ENCODE results near the gene FBXL17. TPM values are rescaled to one million over a fixed set of nuclear protein-coding genes. Genes with fewer than 3 reads are reported as not detected.

Gene FBXL17
- total RNA-seq, 1 donor from 2014 or later = 49.4 TPM

DNA sequence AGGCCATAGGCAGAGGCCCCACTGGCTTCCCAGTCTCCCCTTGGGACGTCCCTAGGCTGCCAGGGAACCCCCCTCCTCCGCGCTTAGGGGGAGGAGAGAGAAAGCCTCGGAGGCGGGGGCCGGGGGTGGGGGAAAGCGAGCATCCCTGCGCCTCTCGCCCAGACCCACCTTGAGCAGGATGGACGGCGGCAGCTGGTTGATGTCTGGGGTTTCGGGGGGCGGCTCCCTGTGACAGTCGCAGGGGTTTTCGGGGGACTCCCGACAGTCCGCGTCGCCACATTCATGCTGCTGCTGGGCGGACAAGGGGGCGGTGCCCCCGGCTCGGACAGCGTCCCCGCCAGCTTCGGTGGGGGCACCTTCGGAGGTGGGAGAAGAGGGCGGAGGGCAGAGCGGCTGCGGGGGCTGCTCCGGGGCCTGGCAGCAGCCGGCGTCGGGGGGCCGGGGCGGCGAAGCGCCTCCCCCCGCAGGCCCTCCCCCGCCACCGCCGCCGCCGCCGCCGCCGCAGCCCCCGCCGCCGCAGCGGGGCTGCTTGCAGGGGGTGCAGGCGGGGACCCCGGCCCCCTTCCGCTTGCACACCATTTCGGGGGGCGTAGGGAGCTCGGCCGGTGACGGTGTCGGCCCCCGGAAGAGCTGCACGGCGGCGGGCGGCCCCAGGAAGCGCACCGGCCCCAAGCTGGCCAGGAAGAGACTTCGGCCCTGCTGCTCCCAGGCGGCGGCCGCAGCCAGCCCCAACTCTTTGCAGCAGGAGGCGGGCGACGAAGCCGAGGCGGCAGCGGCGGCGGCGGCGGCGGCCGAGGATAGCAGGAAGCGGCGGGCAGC lies 1.2 kb downstream of the FBXL17 start:
- peaks cover 61% of the 10 kb centered on the region for H3K4me1 ChIP-seq
- TF ChIP-seq, protein P1, sequence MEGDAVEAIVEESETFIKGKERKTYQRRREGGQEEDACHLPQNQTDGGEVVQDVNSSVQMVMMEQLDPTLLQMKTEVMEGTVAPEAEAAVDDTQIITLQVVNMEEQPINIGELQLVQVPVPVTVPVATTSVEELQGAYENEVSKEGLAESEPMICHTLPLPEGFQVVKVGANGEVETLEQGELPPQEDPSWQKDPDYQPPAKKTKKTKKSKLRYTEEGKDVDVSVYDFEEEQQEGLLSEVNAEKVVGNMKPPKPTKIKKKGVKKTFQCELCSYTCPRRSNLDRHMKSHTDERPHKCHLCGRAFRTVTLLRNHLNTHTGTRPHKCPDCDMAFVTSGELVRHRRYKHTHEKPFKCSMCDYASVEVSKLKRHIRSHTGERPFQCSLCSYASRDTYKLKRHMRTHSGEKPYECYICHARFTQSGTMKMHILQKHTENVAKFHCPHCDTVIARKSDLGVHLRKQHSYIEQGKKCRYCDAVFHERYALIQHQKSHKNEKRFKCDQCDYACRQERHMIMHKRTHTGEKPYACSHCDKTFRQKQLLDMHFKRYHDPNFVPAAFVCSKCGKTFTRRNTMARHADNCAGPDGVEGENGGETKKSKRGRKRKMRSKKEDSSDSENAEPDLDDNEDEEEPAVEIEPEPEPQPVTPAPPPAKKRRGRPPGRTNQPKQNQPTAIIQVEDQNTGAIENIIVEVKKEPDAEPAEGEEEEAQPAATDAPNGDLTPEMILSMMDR (IDR thresholded peaks at IDR 0.05; ENCODE audit: borderline replicate concordance) = no peak
- DNase-seq = peak; percentile 63
- no peaks in the 10 kb centered on the region for H3K27me3 ChIP-seq (ENCODE audit: low read depth)
- peaks cover 12% of the 10 kb centered on the region for H3K9me3 ChIP-seq (replicated peaks)
- intact Hi-C loops (cut with micrococcal nuclease) = no loop called here
- peak overlapping the region; percentile 99 for H3K27ac ChIP-seq (replicated peaks)
- H3K4me3 ChIP-seq = peak overlapping the region; percentile 95
- no peaks in the 10 kb centered on the region for H3K36me3 ChIP-seq

DNA sequence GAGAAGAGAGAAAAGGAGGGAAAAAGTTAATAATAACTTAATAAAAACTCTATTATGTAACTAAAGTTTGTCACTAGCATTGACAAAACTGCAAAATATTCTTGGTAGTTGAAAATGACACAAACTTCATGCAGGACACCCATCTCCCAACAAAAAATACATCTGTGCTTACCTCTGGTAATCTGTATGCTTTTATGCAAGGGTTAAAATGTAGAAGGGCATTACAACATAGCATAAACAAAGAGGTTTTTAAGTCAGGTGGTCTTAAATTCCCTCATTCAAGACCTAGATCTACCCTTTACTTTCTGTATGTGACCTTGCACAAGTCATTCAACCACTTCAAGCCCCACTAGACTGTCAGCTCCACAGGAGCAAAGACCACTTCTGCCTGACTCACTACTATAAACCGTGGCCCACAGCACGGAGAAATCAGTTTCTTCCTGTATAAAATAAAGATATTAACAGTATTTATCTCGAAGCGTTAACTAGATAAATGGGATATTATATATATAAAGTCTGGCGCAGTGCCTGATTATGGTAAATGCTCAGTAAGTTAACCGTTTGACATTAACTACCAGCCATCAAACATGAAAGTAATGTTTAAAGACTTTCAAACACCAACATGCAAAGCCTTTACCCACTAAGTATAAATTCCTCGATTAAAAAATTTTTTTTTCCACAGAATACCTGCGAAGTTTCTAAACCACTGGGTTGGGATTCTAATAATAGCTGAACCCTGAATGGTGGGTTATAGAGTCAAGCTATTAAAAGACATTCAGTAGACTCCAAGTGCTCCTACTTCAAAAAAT lies 2.0 kb downstream of the FBXL17 start:
- H3K36me3 ChIP-seq = peaks cover 3% of the 10 kb centered on the region
- intact Hi-C loops (cut with micrococcal nuclease) = no loop called here
- peak overlapping the region; percentile 95 for H3K4me3 ChIP-seq
- H3K4me1 ChIP-seq = peaks cover 61% of the 10 kb centered on the region
- H3K27me3 ChIP-seq (ENCODE audit: low read depth) = no peaks in the 10 kb centered on the region
- TF ChIP-seq, protein P1 (IDR thresholded peaks at IDR 0.05; ENCODE audit: borderline replicate concordance) = no peak
- peak overlapping the region; percentile 99 for H3K27ac ChIP-seq (replicated peaks)
- H3K9me3 ChIP-seq (replicated peaks) = peaks cover 20% of the 10 kb centered on the region
- no peak for DNase-seq

DNA sequence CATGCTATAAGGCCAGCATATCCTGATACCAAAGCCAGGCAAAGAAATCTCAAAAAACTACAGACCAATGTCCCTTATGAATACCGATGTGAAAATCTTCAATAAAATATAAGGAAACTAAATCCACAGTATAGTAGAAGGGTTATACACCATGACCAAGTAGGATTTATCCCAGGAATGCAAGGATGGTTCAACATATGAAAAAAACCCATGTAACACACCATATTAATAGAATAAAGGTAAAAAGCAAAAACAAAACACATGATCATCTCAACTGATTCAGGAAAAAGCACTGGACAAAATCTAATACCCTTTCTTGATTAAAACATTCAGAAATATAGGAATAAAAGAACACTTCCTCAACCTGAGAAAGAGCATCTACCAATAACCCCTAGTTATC lies 6.1 kb downstream of the FBXL17 start:
- Histone ChIP-seq H3K4me3 (no peak overlapping the region), H3K9me3 (replicated peaks) (peaks cover 51% of the 10 kb centered on the region), H3K4me1 (peaks cover 40% of the 10 kb centered on the region), H3K27me3 (ENCODE audit: low read depth) (no peaks in the 10 kb centered on the region), H3K27ac (replicated peaks) (no peak overlapping the region), H3K36me3 (peaks cover 9% of the 10 kb centered on the region)
- intact Hi-C loops (cut with micrococcal nuclease) = no loop called here
- no peak for DNase-seq
- TF ChIP-seq, protein P1 (IDR thresholded peaks at IDR 0.05; ENCODE audit: borderline replicate concordance) = no peak

DNA sequence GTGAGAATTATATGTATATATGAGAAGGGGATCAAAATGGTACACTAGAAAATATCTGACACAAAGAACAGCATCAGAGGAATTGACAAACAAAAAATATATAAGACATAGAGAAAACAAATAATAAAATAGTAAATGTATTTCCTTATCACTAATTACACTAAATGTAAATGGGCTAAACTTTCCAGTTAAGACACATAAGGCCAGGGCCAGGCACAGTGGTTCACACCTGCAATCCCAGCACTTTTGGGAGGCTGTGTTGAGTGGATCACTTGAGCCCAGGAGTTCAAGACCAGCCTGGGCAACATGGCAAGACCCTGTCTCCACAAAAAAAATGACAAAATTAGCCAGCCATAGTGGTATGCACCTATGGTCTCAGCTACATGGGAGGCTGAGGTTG lies 8.5 kb downstream of the FBXL17 start:
- H3K27ac ChIP-seq (replicated peaks) = no peak overlapping the region
- no peak overlapping the region for H3K4me3 ChIP-seq
- TF ChIP-seq, protein P1 (IDR thresholded peaks at IDR 0.05; ENCODE audit: borderline replicate concordance) = no peak
- no peaks in the 10 kb centered on the region for H3K27me3 ChIP-seq (ENCODE audit: low read depth)
- H3K4me1 ChIP-seq = peaks cover 25% of the 10 kb centered on the region
- H3K9me3 ChIP-seq (replicated peaks) = peaks cover 51% of the 10 kb centered on the region
- H3K36me3 ChIP-seq = peaks cover 9% of the 10 kb centered on the region
- intact Hi-C loops (cut with micrococcal nuclease) = no loop called here
- no peak for DNase-seq

DNA sequence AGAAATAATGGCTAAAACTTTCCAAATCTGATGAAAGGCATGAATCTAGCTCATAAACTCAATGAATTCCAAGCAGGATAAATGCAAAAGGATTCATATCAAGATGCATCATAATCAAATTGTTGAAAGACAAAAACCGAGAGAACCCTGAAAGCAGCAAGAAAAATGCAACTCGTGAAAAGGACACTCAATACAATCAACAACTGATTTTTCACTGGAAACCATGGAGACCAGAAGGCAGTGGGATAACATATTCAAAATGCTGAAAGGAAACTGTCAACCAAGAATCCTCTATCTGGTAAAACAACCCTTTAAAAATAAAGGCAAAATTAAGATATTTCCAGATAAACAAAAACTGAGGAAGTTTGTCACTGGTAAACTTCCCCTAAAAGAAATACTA lies 9.5 kb downstream of the FBXL17 start:
- TF ChIP-seq, protein P1 (IDR thresholded peaks at IDR 0.05; ENCODE audit: borderline replicate concordance) = no peak
- intact Hi-C loops (cut with micrococcal nuclease) = no loop called here
- Histone ChIP-seq H3K36me3 (peaks cover 9% of the 10 kb centered on the region), H3K9me3 (replicated peaks) (peaks cover 51% of the 10 kb centered on the region), H3K27me3 (ENCODE audit: low read depth) (no peaks in the 10 kb centered on the region), H3K27ac (replicated peaks) (no peak overlapping the region), H3K4me3 (no peak overlapping the region), H3K4me1 (peaks cover 26% of the 10 kb centered on the region)
- no peak for DNase-seq

Data from left ventricle myocardium inferior (tissue), 1 donor.